Aorta (tissue), 5 donors: Measurements from ENCODE around the gene GRWD1. TPM values are rescaled to one million over a fixed set of nuclear protein-coding genes. Genes with fewer than 3 reads are reported as not detected.
A peak's percentile ranks its signal among the peaks of the same experiment; 100 is the strongest.

ENCODE experiments used
- ATAC-seq: fragments of 200-7000 bp; cut with Tn5 transposase; one replicate; pipeline ENCODE4 v1.9.1; 2022; ENCODE audit warnings: moderate library complexity; ENCODE audit not compliant: low FRiP score
- DNase-seq, 2 donors: peaks; one replicate each; pipeline ENCODE4 v3.0.0-alpha.2; 2020
- H3K27ac ChIP-seq, 2 donors: one replicate each; pipeline ENCODE4 v1.5.1; 2013; ENCODE audit warnings: low read length in 2 of 2, mild to moderate bottlenecking in 2 of 2, moderate library complexity in 2 of 2, control low read depth in 1 of 2, inconsistent platforms in 1 of 2, low read depth in 1 of 2
- H3K27me3 ChIP-seq, 2 donors: one replicate each; pipeline ENCODE4 v1.6.1; 2013; ENCODE audit warnings: control low read depth in 1 of 2, low read length in 1 of 2, mild to moderate bottlenecking in 1 of 2, moderate library complexity in 1 of 2; ENCODE audit not compliant: insufficient read depth in 2 of 2, control insufficient read depth in 1 of 2
- H3K36me3 ChIP-seq, 2 donors: one replicate each; pipeline ENCODE4 v1.6.1; 2013; ENCODE audit warnings: control low read depth in 1 of 2, low read length in 1 of 2, mild to moderate bottlenecking in 1 of 2; ENCODE audit not compliant: insufficient read depth in 2 of 2, control insufficient read depth in 1 of 2
- H3K4me1 ChIP-seq, 2 donors: one replicate each; pipeline ENCODE4 v1.6.1; 2013; ENCODE audit warnings: low read length in 2 of 2, control low read depth in 1 of 2, mild to moderate bottlenecking in 1 of 2, moderate library complexity in 1 of 2; ENCODE audit not compliant: insufficient read depth in 2 of 2, control insufficient read depth in 1 of 2
- H3K4me3 ChIP-seq, 2 donors: one replicate each; pipeline ENCODE4 v1.5.1; 2013; ENCODE audit warnings: low read length in 2 of 2, control low read depth in 1 of 2, mild to moderate bottlenecking in 1 of 2
- H3K9me3 ChIP-seq: one replicate; pipeline ENCODE4 v1.6.1; 2013; ENCODE audit warnings: mild to moderate bottlenecking, low read length; ENCODE audit not compliant: control insufficient read depth
- WGBS, 2 donors: extraction: QIAGEN DNeasy Blood & Tissue Kit; methylation state at CpG; one replicate each; pipeline ENCODE4 v1.1.7; 2013; 5-methylcytosine and 5-hydroxymethylcytosine counted together
- intact Hi-C, 2 donors: fragments of 100-400 bp; cut with DNase I; formaldehyde crosslinking; loops; one replicate each; pipeline versions ENCODE4 v1.14.2 to v1.15.0; 2022
- polyA plus RNA-seq, 2 donors: library from polyadenylated mRNA; stranded (reverse); fragments of 200-250 nt; gene quantifications; one replicate each; pipeline ENCODE4 v1.2.3, GENCODE V29; 2013
- total RNA-seq, 2 donors: library from RNA; stranded (reverse); fragmentation: NEBNext Ultra II Directional; extraction: Animal tissue kit (Norgen Biotek cat#: 25700); gene quantifications; one replicate each; pipeline ENCODE4 v1.2.1, GENCODE V29; 2021
- donor health status: healthy with polysubstance abuse.
- donor health status: Bipolar disorder and iron deficiency.
- donor health status: DM: no; HTN: no; CAD: no.
- donor health status: DM: no; HTN: no; CAD: no.
- donor health status: DM: yes; HTN: yes; CAD: no.

GRWD1 gene
- total and polyA plus RNA-seq, 4 donors: 7.0 to 25.8 (median 15.2) TPM

DNA sequence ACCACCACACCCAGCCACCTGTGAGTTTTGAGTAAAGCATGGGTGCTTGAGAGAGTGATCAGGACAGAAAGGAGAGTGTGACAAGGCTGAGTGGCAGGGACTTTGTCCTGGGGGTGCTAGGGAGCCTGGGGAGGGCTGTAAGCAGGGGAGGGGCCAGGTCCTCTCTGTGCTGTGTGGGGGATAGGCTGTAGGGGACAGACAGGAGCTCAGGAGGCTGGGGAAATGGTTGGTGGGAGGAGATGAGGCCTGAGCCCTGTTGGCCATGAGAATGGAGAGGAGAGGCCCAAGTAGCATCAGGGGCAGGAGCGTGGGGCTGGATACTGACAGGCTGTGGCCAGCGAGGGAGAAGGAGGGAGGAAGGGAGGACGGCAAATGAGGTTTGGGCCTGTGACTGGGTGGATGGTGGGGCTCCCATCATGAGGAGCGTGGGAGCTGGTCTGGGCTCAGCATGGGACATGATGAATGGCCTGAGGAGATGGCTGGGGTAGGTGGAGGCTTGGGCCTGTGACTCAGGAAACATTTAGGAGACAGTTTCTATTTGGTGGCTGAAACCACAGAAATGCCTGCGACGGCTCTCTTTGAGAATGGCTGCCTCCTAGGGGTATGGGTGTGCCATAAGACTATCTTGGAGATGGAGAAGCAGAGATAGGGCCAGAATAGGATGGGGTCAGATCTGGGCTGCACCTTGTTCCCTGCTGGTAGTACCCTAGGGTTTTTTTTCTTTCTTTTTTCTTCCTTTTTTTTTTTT is 27.3 kb upstream of the GRWD1 start:
- H3K9me3 ChIP-seq: no peaks in the 10 kb centered on the region
- ATAC-seq (no peak), DNase-seq (no peak)
- no peaks in the 10 kb centered on the region for H3K27me3 ChIP-seq
- 84 to 86% methylated on average over 6 of the region's 6 CpGs for WGBS, 2 donors
- H3K4me3 ChIP-seq: no peak overlapping the region
- no peak overlapping the region for H3K27ac ChIP-seq
- intact Hi-C loops: no loop called here
- no peaks in the 10 kb centered on the region for H3K4me1 ChIP-seq
- no peaks in the 10 kb centered on the region for H3K36me3 ChIP-seq

DNA sequence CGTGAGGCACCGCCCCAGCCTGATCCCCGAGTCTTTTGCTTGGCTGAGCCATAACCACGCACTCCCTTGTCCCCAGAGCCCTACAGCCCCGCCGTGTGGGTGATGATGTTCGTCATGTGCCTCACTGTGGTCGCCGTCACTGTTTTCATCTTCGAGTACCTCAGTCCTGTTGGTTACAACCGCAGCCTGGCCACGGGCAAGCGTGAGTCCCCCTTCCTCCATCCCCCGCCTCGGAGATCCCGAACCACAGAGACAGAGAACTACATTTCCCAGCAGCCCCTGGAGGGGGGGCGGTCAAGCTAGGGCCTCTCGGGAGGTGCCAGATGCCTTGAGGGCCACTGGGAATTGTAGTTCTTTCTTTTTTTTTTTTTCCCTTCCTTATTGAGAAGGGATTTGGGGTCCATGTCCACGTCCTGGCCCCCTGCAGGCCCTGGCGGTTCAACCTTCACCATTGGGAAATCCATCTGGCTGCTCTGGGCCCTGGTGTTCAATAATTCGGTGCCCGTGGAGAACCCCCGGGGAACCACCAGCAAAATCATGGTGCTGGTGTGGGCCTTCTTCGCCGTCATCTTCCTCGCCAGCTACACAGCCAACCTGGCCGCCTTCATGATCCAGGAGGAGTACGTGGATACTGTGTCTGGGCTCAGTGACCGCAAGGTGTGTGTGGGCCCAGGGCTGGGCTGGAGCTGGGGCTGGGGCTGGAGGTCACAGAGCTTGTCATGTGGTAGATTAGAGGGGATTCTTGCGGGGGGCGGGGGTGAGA is 26.4 kb upstream of the GRWD1 start:
- Histone ChIP-seq H3K27ac (no peak overlapping the region), H3K9me3 (no peaks in the 10 kb centered on the region), H3K4me1 (no peaks in the 10 kb centered on the region), H3K36me3 (no peaks in the 10 kb centered on the region), H3K4me3 (no peak overlapping the region), H3K27me3 (no peaks in the 10 kb centered on the region)
- no peak for ATAC-seq
- intact Hi-C loops: no loop called here
- 58 to 61% methylated on average over 31 of the region's 31 CpGs for WGBS, 2 donors
- peak in 1 of 2 donors; percentile 78 for DNase-seq

DNA sequence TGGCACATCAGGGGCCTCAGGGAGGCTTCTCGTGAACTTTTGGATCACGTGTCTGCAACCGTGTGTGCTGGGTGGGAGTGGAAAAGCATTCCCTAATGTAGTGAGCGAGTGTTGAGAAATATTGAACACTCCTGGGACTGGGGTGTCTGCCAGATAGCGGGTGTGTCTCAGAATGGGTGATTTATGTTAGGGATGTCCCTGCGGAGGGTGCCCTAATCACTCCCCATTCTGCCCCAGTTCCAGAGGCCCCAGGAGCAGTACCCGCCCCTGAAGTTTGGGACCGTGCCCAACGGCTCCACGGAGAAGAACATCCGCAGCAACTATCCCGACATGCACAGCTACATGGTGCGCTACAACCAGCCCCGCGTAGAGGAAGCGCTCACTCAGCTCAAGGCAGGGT is 24.2 kb upstream of the GRWD1 start:
- Histone ChIP-seq H3K4me1 (no peaks in the 10 kb centered on the region), H3K9me3 (no peaks in the 10 kb centered on the region), H3K36me3 (no peaks in the 10 kb centered on the region), H3K4me3 (no peak overlapping the region), H3K27me3 (no peaks in the 10 kb centered on the region), H3K27ac (no peak overlapping the region)
- intact Hi-C loops: no loop called here
- no peak for ATAC-seq
- DNase-seq: no peak
- 75% methylated on average over 16 of the region's 16 CpGs for WGBS, 2 donors

GRCh38 chr19:48424694-48425219 is 21.0 kb upstream of the GRWD1 start:
- WGBS, 2 donors: 17 to 20% methylated on average over 8 of the region's 8 CpGs
- H3K27me3 ChIP-seq: no peaks in the 10 kb centered on the region
- intact Hi-C loops: no loop called here
- H3K36me3 ChIP-seq: no peaks in the 10 kb centered on the region
- peak in 1 of 2 donors; percentile 65 for DNase-seq
- no peaks in the 10 kb centered on the region for H3K9me3 ChIP-seq
- no peaks in the 10 kb centered on the region for H3K4me1 ChIP-seq
- H3K4me3 ChIP-seq: no peak overlapping the region
- ATAC-seq: peak; percentile 52
- H3K27ac ChIP-seq: no peak overlapping the region

GRCh38 chr19:48428670-48429069 is 17.1 kb upstream of the GRWD1 start:
- no peaks in the 10 kb centered on the region for H3K9me3 ChIP-seq
- 90% methylated on average over 1 of the region's 1 CpG for WGBS, 2 donors
- no peak for ATAC-seq
- no peaks in the 10 kb centered on the region for H3K27me3 ChIP-seq
- H3K4me3 ChIP-seq: no peak overlapping the region
- intact Hi-C loops: no loop called here
- H3K4me1 ChIP-seq: no peaks in the 10 kb centered on the region
- H3K36me3 ChIP-seq: no peaks in the 10 kb centered on the region
- no peak overlapping the region for H3K27ac ChIP-seq
- DNase-seq: no peak

- Histone ChIP-seq H3K9me3 (no peaks in the 10 kb centered on the region), H3K4me3 (no peak overlapping the region), H3K27ac (no peak overlapping the region), H3K36me3 (no peaks in the 10 kb centered on the region), H3K27me3 (no peaks in the 10 kb centered on the region), H3K4me1 (no peaks in the 10 kb centered on the region)
- ATAC-seq (no peak), DNase-seq (no peak)
- intact Hi-C loops: no loop called here
- 79 to 80% methylated on average over 8 of the region's 8 CpGs for WGBS, 2 donors
Measured at GRCh38 chr19:48433337-48433736, 12.4 kb upstream of the GRWD1 start.

DNA sequence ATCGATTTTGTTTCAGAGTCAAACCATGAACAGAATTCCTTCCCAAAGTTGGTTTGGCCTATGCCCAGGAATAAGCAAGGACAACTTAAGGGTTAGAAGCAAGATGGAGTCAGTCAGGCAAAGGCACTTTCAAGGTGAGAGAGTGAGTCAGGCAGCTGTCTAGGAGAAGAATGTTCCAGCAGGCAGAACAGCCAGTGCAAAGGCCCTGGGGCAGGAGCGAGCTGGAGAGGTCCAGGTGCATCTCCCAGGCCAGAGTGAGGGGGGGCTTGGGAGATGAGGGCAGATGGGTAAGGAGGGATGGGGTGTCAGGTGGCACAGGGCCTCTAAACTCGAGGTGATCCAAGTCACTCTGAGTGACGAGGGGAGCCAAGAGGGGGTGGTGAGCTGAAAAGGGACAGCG is 9.2 kb upstream of the GRWD1 start:
- Histone ChIP-seq H3K4me1 (no peaks in the 10 kb centered on the region), H3K27me3 (no peaks in the 10 kb centered on the region), H3K36me3 (no peaks in the 10 kb centered on the region), H3K4me3 (no peak overlapping the region), H3K9me3 (no peaks in the 10 kb centered on the region), H3K27ac (no peak overlapping the region)
- DNase-seq (no peak), ATAC-seq (no peak)
- intact Hi-C loops: no loop called here
- WGBS, 2 donors: 88 to 90% methylated on average over 5 of the region's 5 CpGs

GRCh38 chr19:48441360-48442050 is 4.3 kb upstream of the GRWD1 start:
- no peak for ATAC-seq
- intact Hi-C loops: loop anchor here in 1 of 2 donors (10.0 kb wide), 1 partner anchor 117 kb away; the partner anchor contains the start of gene EMP3
- Histone ChIP-seq H3K27ac (no peak overlapping the region), H3K4me3 (no peak overlapping the region), H3K4me1 (no peaks in the 10 kb centered on the region), H3K9me3 (no peaks in the 10 kb centered on the region), H3K36me3 (no peaks in the 10 kb centered on the region), H3K27me3 (no peaks in the 10 kb centered on the region)
- no peak for DNase-seq
- WGBS, 2 donors: 94 to 97% methylated on average over 20 of the region's 20 CpGs
